Inferior parietal cortex (tissue), 1 donor: ENCODE measurements around the gene CHST3.
"Not testable (repeated sequence)": the region's sequence is repeated elsewhere in the genome, so short reads cannot be mapped to it uniquely, and the experiment has no call there.

Source experiments
- DNase-seq: peaks from one replicate; pipeline ENCODE4 v3.0.0-alpha.2; 2016; ENCODE audit errors: extremely low spot score

Gene CHST3

GRCh38 chr10:71988895-71989294 is 24.7 kb downstream of the CHST3 start:
- not testable (repeated sequence) for DNase-seq

GRCh38 chr10:71989661-71990454 is 25.7 kb downstream of the CHST3 start:
- DNase-seq: no peak

GRCh38 chr10:71990706-71991269 is 26.6 kb downstream of the CHST3 start:
- no peak for DNase-seq

GRCh38 chr10:71995449-71995848 is 31.3 kb downstream of the CHST3 start:
- DNase-seq: no peak

GRCh38 chr10:71995887-71996575 is 31.8 kb downstream of the CHST3 start:
- DNase-seq: no peak

- no peak for DNase-seq
Observed at GRCh38 chr10:71996592-71997371, 32.6 kb downstream of the CHST3 start.

- no peak for DNase-seq
Observed at GRCh38 chr10:71998119-71998839, 34.1 kb downstream of the CHST3 start.

GRCh38 chr10:71998840-71999194 is 34.6 kb downstream of the CHST3 start:
- DNase-seq: no peak

- no peak for DNase-seq
Observed at GRCh38 chr10:71999360-72000072, 35.3 kb downstream of the CHST3 start.

GRCh38 chr10:72000073-72001032 is 36.2 kb downstream of the CHST3 start:
- DNase-seq: no peak

- no peak for DNase-seq
Observed at GRCh38 chr10:72001033-72001395, 36.8 kb downstream of the CHST3 start.

- no peak for DNase-seq
Observed at GRCh38 chr10:72002354-72003295, 38.4 kb downstream of the CHST3 start.

GRCh38 chr10:72006026-72006425 is 41.8 kb downstream of the CHST3 start:
- DNase-seq: no peak

GRCh38 chr10:72007246-72007892 is 43.2 kb downstream of the CHST3 start:
- DNase-seq: no peak

- DNase-seq: no peak
Observed at GRCh38 chr10:72008096-72008981, 44.1 kb downstream of the CHST3 start.

GRCh38 chr10:72009051-72009424 is 44.8 kb downstream of the CHST3 start:
- DNase-seq: no peak

- no peak for DNase-seq
Observed at GRCh38 chr10:72009425-72010081, 45.4 kb downstream of the CHST3 start.
